Tibial nerve (tissue), 4 donors: ENCODE measurements around the gene AFF3.

Source experiments
- CTCF ChIP-seq, 5 experiments: fragments of 200-600 bp in 3 of 5; fragments of 450-650 bp in 2 of 5; sonication (generic) in 3 of 5; IDR thresholded peaks; one replicate each; pipeline ENCODE4 v1.5.1; 2016 to 2019; ENCODE audit warnings: antibody characterized with exemption in 5 of 5, mild to moderate bottlenecking in 3 of 5, moderate library complexity in 2 of 5
- EP300 ChIP-seq, 2 donors: sonication (generic); formaldehyde crosslinking; IDR thresholded peaks; one replicate each; pipeline ENCODE4 v1.6.1; 2017; ENCODE audit warnings: antibody characterized with exemption in 2 of 2, mild to moderate bottlenecking in 1 of 2
- POLR2A ChIP-seq, 2 donors: fragments of 450-650 bp; IDR thresholded peaks; one replicate each; pipeline ENCODE4 v1.6.1; 2017; ENCODE audit warnings: antibody characterized with exemption in 2 of 2, mild to moderate bottlenecking in 2 of 2, moderate library complexity in 2 of 2

DNA sequence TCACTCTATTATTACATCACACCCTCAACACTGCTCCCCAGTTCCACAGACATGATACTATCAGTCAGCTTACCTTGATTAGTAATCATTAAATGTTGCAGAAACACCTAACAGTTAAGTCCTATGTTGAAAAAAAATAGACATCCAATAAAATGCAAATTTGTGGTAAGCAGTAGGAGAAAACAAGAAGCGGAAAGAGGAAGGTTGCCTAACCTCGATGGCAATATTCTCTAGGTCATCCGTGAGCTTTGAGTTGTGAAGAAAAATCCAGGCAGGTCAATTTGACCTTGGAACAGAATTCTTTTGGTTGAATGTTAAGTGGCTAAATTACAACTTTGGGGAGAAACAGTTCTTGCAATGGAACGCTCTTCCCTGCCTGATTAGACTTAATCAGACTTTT is 264.4 kb downstream of the AFF3 start:
- TF ChIP-seq CTCF (IDR thresholded peaks at IDR 0.05) (no peak), POLR2A (IDR thresholded peaks at IDR 0.05) (no peak), EP300 (IDR thresholded peaks at IDR 0.05) (no peak)
